ENCODE measurements around the gene COMP. TPM values are rescaled to one million over a fixed set of nuclear protein-coding genes. Genes with fewer than 3 reads are reported as not detected.

The COMP gene
- total and polyA plus RNA-seq, 2 experiments from 2014 or later = 0.09 to 0.46 TPM

DNA sequence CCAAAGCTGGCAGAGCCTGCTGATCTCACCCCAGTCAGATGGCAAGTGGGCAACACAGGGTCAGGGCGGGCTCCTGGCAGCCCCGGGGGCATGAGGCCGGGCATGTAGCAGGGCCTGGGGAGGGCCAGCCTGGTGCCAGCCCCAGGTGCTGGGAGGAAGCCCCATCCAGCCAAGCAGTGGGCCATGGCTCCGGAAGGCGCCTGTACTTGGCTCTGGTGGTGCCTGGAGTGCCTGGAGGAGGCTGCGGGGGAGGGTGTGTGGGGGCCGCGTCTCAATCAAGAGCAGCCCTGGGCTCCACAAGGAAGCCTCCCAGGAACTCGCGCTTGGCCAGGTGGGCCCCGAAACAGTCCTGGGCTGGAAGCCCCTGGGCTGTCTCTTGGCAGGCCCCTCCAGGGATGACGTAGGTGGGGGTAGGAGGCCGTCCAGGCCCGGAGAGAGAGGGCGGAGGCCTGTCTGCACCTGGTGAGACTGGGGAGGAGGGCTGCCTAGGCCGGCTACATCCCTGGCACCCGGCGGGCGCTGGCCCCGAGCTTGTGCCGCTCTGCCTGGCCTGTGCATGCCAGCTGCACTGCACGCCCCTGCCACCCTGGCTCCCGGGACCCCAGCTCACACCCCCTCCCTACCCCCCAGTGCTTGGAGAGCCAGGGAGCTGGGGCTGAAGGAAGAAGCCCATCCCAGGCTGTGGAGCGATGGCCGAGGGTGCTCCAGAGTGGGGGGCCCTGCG lies 45.9 kb downstream of the COMP start:
- H3K27me3 ChIP-seq = no peaks in the 10 kb centered on the region
- peak in 1 of 2 donors; percentile 29 for DNase-seq (ENCODE audit: low read depth in 1 of 2, low spot score in 1 of 2)
- no peak overlapping the region for H3K4me3 ChIP-seq
- H3K27ac ChIP-seq = peak overlapping the region; percentile 68
- H3K9me3 ChIP-seq (ENCODE audit: low read depth) = no peaks in the 10 kb centered on the region
- TF ChIP-seq, protein P1, sequence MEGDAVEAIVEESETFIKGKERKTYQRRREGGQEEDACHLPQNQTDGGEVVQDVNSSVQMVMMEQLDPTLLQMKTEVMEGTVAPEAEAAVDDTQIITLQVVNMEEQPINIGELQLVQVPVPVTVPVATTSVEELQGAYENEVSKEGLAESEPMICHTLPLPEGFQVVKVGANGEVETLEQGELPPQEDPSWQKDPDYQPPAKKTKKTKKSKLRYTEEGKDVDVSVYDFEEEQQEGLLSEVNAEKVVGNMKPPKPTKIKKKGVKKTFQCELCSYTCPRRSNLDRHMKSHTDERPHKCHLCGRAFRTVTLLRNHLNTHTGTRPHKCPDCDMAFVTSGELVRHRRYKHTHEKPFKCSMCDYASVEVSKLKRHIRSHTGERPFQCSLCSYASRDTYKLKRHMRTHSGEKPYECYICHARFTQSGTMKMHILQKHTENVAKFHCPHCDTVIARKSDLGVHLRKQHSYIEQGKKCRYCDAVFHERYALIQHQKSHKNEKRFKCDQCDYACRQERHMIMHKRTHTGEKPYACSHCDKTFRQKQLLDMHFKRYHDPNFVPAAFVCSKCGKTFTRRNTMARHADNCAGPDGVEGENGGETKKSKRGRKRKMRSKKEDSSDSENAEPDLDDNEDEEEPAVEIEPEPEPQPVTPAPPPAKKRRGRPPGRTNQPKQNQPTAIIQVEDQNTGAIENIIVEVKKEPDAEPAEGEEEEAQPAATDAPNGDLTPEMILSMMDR (IDR thresholded peaks at IDR 0.05; ENCODE audit: low read depth, low read length) = no peak
- peaks cover 53% of the 10 kb centered on the region for H3K4me1 ChIP-seq (ENCODE audit: low read depth)
- no peaks in the 10 kb centered on the region for H3K36me3 ChIP-seq

DNA sequence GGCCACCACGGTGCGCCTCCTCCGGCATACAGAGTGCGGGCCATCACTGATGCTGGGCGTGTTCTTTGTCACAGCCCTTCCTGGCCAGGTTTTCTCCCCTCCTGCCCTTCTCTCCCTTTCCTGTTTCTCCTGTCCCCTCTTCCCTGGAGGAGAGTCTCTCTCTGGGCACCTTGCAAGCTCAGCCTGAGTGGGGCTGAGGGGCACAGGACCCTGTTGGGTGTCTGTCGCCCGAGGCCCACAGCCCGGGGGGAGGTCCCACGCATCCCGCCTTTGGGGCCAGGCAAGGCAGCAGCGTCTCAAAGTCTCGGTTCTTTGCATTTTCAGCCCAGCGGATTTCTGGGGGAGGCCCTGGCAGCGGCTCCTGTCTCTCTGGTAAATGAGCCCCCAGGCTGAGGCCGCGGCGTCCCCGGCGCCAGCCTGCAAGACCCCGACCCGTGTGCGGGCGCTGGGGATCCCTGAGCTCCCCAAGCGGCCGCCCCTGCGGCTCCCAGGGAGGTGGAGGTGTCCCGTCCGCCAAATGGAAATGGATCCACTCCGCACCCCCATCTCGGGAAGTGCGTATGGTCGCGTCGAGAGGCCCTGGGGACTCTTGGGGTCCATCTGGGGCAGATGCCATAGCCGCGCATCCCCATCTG lies 47.2 kb downstream of the COMP start:
- TF ChIP-seq, protein P1 (IDR thresholded peaks at IDR 0.05; ENCODE audit: low read depth, low read length) = no peak
- H3K4me3 ChIP-seq = no peak overlapping the region
- H3K36me3 ChIP-seq = no peaks in the 10 kb centered on the region
- H3K27ac ChIP-seq = peak overlapping the region; percentile 92
- no peaks in the 10 kb centered on the region for H3K9me3 ChIP-seq (ENCODE audit: low read depth)
- peaks cover 59% of the 10 kb centered on the region for H3K4me1 ChIP-seq (ENCODE audit: low read depth)
- no peak for DNase-seq (ENCODE audit: low read depth in 1 of 2, low spot score in 1 of 2)
- H3K27me3 ChIP-seq = no peaks in the 10 kb centered on the region

DNA sequence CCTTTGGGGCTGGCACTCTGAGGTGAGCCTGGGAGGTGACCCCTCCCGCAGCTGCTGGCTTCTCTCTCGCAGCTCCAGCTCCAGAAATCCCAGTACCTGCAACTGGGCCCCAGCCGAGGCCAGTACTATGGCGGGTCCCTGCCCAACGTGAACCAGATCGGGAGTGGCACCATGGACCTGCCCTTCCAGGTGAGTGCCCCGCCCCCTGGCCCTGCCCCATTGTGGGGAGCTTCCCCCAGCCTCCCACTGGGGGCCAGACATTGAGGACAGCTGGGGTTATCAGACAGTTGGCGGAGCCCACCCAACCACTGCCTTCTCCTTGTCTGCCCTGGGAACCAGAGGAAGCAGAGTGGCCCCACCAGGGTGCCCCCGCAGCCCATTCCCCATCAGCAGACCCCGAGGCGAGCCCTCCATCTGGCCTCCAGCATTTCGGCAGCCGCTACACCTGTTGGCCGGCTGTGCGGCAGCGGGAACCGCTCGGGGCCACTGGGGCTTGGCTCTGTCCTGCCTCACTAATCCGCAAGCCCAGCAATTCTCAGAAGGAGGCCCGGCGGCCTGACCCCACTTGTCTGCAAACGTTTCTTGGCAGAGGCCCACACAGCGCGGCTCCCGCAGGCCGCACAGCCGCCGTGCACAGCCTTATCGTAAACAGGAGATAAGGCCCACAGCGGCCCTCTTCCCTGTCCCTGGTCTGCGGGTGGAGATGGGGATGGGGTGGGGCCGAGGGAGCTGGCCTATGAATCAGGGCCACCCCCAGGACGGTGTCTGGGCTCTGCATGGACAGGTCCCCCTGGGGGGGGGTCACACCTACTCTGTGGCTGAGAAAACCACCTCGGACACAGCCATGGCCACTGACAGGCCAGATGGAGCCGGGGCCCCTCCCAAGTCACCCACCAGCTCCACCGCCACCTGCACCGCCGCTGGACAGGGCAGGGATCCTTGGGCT lies 48.0 kb downstream of the COMP start:
- peaks cover 59% of the 10 kb centered on the region for H3K4me1 ChIP-seq (ENCODE audit: low read depth)
- TF ChIP-seq, protein P1 (IDR thresholded peaks at IDR 0.05; ENCODE audit: low read depth, low read length) = no peak
- no peaks in the 10 kb centered on the region for H3K36me3 ChIP-seq
- no peaks in the 10 kb centered on the region for H3K27me3 ChIP-seq
- no peak overlapping the region for H3K4me3 ChIP-seq
- H3K9me3 ChIP-seq (ENCODE audit: low read depth) = no peaks in the 10 kb centered on the region
- H3K27ac ChIP-seq = peak overlapping the region; percentile 92
- peak; percentile 88 to 90 for DNase-seq (ENCODE audit: low read depth in 1 of 2, low spot score in 1 of 2)

DNA sequence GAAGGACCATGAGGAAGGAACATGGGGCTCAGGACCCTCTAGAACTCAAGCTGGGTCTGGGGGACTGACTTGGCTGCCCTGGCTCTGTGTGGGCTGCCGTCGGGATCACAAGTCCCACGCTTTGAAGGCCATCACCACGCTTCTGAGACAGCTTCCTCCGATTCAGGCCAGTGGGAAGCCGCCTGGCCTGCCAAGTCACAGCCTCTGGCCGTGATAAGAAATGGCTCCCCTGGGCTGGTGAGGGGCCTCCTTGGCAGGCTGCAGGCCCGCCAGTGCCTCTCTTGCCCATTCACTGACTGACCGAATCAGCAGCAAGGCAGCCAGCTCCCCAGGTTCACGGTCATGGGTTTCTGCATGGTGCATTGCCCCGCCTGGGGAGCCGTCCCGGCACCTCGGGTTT lies 48.8 kb downstream of the COMP start:
- Histone ChIP-seq H3K4me1 (ENCODE audit: low read depth) (peaks cover 59% of the 10 kb centered on the region), H3K27ac (peak overlapping the region; percentile 92), H3K4me3 (no peak overlapping the region), H3K36me3 (no peaks in the 10 kb centered on the region), H3K27me3 (no peaks in the 10 kb centered on the region), H3K9me3 (ENCODE audit: low read depth) (no peaks in the 10 kb centered on the region)
- DNase-seq (ENCODE audit: low read depth in 1 of 2, low spot score in 1 of 2) = no peak
- TF ChIP-seq, protein P1 (IDR thresholded peaks at IDR 0.05; ENCODE audit: low read depth, low read length) = no peak
